Caco-2 (cell line): ENCODE results near the gene MYO6. TPM values are rescaled to one million over a fixed set of nuclear protein-coding genes. Genes with fewer than 3 reads are reported as not detected.

Experiments used
- BruUV-seq: library from RNA; stranded (reverse); fragments of 400-500 nt; replicated peaks from 2 replicates; lab custom pipeline; 2021; lab: Mats Ljungman, UMichigan
- CTCF ChIA-PET: fragments of 300-600 bp; sonication (Branson Sonifier 250); formaldehyde crosslinking; loops from one replicate; lab custom pipeline; 2022; ENCODE audit warnings: antibody characterized with exemption; lab: Charles Lee
- POLR2A ChIA-PET: fragments of 300-600 bp; sonication (Branson Sonifier 250); formaldehyde crosslinking; loops from one replicate; lab custom pipeline; 2022; ENCODE audit warnings: antibody characterized with exemption; lab: Charles Lee
- DNase-seq, 2 experiments: peaks; one replicate each; pipeline versions ENCODE4 v3.0.0 to v3.0.0-alpha.2; 2020 to 2022
- H3K27me3 ChIP-seq: replicated peaks from 2 replicates; pipeline ENCODE4 v1.6.0; 2011; ENCODE audit warnings: low read length; ENCODE audit not compliant: control insufficient read depth, insufficient read depth
- H3K36me3 ChIP-seq: 2 replicates; pipeline ENCODE4 v1.5.1; 2011; ENCODE audit warnings: low read length; ENCODE audit not compliant: control insufficient read depth, insufficient read depth
- H3K4me1 ChIP-seq: fragments of 250-450 bp; sonication (Bioruptor Pico); 2 replicates; pipeline ENCODE4 v1.5.1; 2020; ENCODE audit warnings: mild to moderate bottlenecking
- H3K4me3 ChIP-seq: 2 replicates; pipeline ENCODE4 v1.5.1; 2011; ENCODE audit warnings: low read depth, mild to moderate bottlenecking, control low read depth, low read length
- H3K9me3 ChIP-seq: fragments of 250-450 bp; sonication (Bioruptor Pico); 2 replicates; pipeline ENCODE4 v1.5.1; 2020; ENCODE audit warnings: mild to moderate bottlenecking, moderate library complexity
- H3K27ac Mint-ChIP-seq: one replicate; pipeline ENCODE4 v1.8.0; 2022; ENCODE audit warnings: mixed read lengths; ENCODE audit not compliant: unreplicated experiment
- H3K27me3 Mint-ChIP-seq: one replicate; pipeline ENCODE4 v1.8.0; 2022; ENCODE audit warnings: mixed read lengths; ENCODE audit not compliant: insufficient read depth, unreplicated experiment
- H3K36me3 Mint-ChIP-seq: one replicate; pipeline ENCODE4 v1.8.0; 2022; ENCODE audit warnings: mild to moderate bottlenecking, mixed read lengths; ENCODE audit not compliant: insufficient read depth, unreplicated experiment
- H3K4me1 Mint-ChIP-seq: one replicate; pipeline ENCODE4 v1.8.0; 2022; ENCODE audit warnings: low read depth, mixed read lengths; ENCODE audit not compliant: unreplicated experiment
- H3K4me3 Mint-ChIP-seq: one replicate; pipeline ENCODE4 v1.8.0; 2022; ENCODE audit warnings: mild to moderate bottlenecking, moderate library complexity, mixed read lengths; ENCODE audit not compliant: unreplicated experiment
- H3K9me3 Mint-ChIP-seq: one replicate; pipeline ENCODE4 v1.8.0; 2022; ENCODE audit warnings: mixed read lengths; ENCODE audit not compliant: unreplicated experiment
- CTCF ChIP-seq, 2 experiments: fragments of 200-600 bp in 1 of 2; IDR thresholded peaks; 1 replicate in 1 of 2; 2 replicates in 1 of 2; pipeline versions ENCODE4 v1.5.1 to v1.8.0; 2011 to 2022; ENCODE audit warnings: antibody characterized with exemption in 1 of 2, control low read depth in 1 of 2, inconsistent platforms in 1 of 2, low read depth in 1 of 2, low read length in 1 of 2, mild to moderate bottlenecking in 1 of 2, moderate library complexity in 1 of 2; ENCODE audit not compliant: insufficient read depth in 1 of 2, severe bottlenecking in 1 of 2, unreplicated experiment in 1 of 2
- intact Hi-C: fragments of 100-400 bp; cut with micrococcal nuclease; formaldehyde crosslinking; loops from one replicate; pipeline ENCODE4 v1.10.0; 2022; ENCODE audit not compliant: unreplicated experiment
- total RNA-seq: library from RNA; stranded (reverse); gene quantifications from 2 replicates; pipeline ENCODE4 v1.2.3, GENCODE V29; 2022

Gene MYO6
- total RNA-seq, 1 experiment from 2014 or later = 43.0 TPM

DNA sequence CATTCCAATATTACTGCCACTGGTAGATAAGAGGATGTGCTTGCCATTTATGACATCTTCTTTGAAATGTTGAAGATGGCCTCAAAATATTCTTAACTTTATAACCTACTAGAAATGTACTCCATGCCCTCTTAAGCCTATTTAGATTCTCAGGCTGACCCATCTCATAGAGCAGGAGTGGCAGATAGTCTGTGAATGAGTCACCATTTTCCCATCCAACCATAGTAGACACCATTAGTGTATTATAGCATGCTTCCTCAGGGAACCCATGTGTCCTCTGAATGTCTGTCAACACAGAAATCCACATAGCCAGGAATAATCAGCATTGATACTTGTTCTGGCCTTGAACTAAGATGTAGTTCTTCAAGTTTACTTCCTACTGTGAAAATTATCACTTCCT lies 173.2 kb downstream of the MYO6 start:
- no peaks in the 10 kb centered on the region for H3K4me1 ChIP-seq
- CTCF ChIA-PET = no interaction called here
- Mint-ChIP-seq H3K36me3 (peaks cover 6% of the 10 kb centered on the region), H3K27me3 (no peaks in the 10 kb centered on the region), H3K4me3 (no peak overlapping the region), H3K4me1 (no peaks in the 10 kb centered on the region), H3K9me3 (no peaks in the 10 kb centered on the region), H3K27ac (no peak overlapping the region)
- no peak overlapping the region for H3K4me3 ChIP-seq
- intact Hi-C loops = no loop called here
- DNase-seq = no peak
- no peaks in the 10 kb centered on the region for H3K9me3 ChIP-seq
- H3K27me3 ChIP-seq = no peaks in the 10 kb centered on the region
- POLR2A ChIA-PET = no interaction called here
- no TSS peak for BruUV-seq
- H3K36me3 ChIP-seq = no peaks in the 10 kb centered on the region
- TF ChIP-seq CTCF (IDR thresholded peaks at IDR 0.05; ENCODE audit: insufficient read depth in 1 of 2, low read depth in 1 of 2, low read length in 1 of 2, severe bottlenecking in 1 of 2, unreplicated experiment in 1 of 2) = no peak

GRCh38 chr6:75926293-75927168 lies 177.5 kb downstream of the MYO6 start:
- BruUV-seq = no TSS peak
- ChIA-PET CTCF (no interaction called here), POLR2A (no interaction called here)
- no peaks in the 10 kb centered on the region for H3K4me1 ChIP-seq
- H3K4me1 Mint-ChIP-seq = no peaks in the 10 kb centered on the region
- H3K27ac Mint-ChIP-seq = no peak overlapping the region
- no peaks in the 10 kb centered on the region for H3K36me3 Mint-ChIP-seq
- H3K36me3 ChIP-seq = no peaks in the 10 kb centered on the region
- no peak for DNase-seq
- H3K4me3 Mint-ChIP-seq = no peak overlapping the region
- no peak for TF ChIP-seq CTCF (IDR thresholded peaks at IDR 0.05; ENCODE audit: insufficient read depth in 1 of 2, low read depth in 1 of 2, low read length in 1 of 2, severe bottlenecking in 1 of 2, unreplicated experiment in 1 of 2)
- no peaks in the 10 kb centered on the region for H3K9me3 Mint-ChIP-seq
- H3K9me3 ChIP-seq = no peaks in the 10 kb centered on the region
- no peaks in the 10 kb centered on the region for H3K27me3 ChIP-seq
- intact Hi-C loops = no loop called here
- no peak overlapping the region for H3K4me3 ChIP-seq
- no peaks in the 10 kb centered on the region for H3K27me3 Mint-ChIP-seq

GRCh38 chr6:75931011-75931680 lies 182.1 kb downstream of the MYO6 start:
- H3K36me3 Mint-ChIP-seq = no peaks in the 10 kb centered on the region

More at GRCh38 chr6:75931011-75931680, 182.1 kb downstream of the MYO6 start:
- H3K36me3 ChIP-seq = no peaks in the 10 kb centered on the region
- no peaks in the 10 kb centered on the region for H3K27me3 ChIP-seq
- intact Hi-C loops = loop anchor here (10.0 kb wide), 2 partner anchors 114 to 294 kb away; no protein-coding TSS in a partner anchor
- no peaks in the 10 kb centered on the region for H3K9me3 ChIP-seq
- Mint-ChIP-seq H3K4me3 (no peak overlapping the region), H3K27me3 (no peaks in the 10 kb centered on the region), H3K9me3 (no peaks in the 10 kb centered on the region), H3K4me1 (no peaks in the 10 kb centered on the region), H3K27ac (no peak overlapping the region)
- no TSS peak for BruUV-seq
- no peak overlapping the region for H3K4me3 ChIP-seq
- POLR2A ChIA-PET = no interaction called here
- DNase-seq = no peak
- no peak for TF ChIP-seq CTCF (IDR thresholded peaks at IDR 0.05; ENCODE audit: insufficient read depth in 1 of 2, low read depth in 1 of 2, low read length in 1 of 2, severe bottlenecking in 1 of 2, unreplicated experiment in 1 of 2)
- no peaks in the 10 kb centered on the region for H3K4me1 ChIP-seq
- CTCF ChIA-PET = no interaction called here
